Upper lobe of left lung (tissue), 6 donors: ENCODE measurements around the gene U2AF2. TPM values are rescaled to one million over a fixed set of nuclear protein-coding genes. Genes with fewer than 3 reads are reported as not detected.

Experiments
- ATAC-seq, 2 donors: fragments of 200-7000 bp; cut with Tn5 transposase; one replicate each; pipeline ENCODE4 v1.9.1; 2022; ENCODE audit warnings: mild to moderate bottlenecking in 2 of 2, moderate library complexity in 2 of 2; ENCODE audit not compliant: low FRiP score in 2 of 2
- DNase-seq, 2 donors: peaks; one replicate each; pipeline ENCODE4 v3.0.0-alpha.2; 2019 to 2020
- H3K27ac ChIP-seq, 4 donors: fragments of 200-600 bp; sonication (generic); one replicate each; pipeline ENCODE4 v1.5.1; 2016 to 2019
- H3K27me3 ChIP-seq, 4 donors: fragments of 200-600 bp; sonication (generic); one replicate each; pipeline ENCODE4 v1.5.1; 2017 to 2019
- H3K36me3 ChIP-seq, 4 donors: fragments of 200-600 bp; sonication (generic); one replicate each; pipeline ENCODE4 v1.5.1; 2016 to 2019
- H3K4me1 ChIP-seq, 4 donors: fragments of 200-600 bp; sonication (generic); one replicate each; pipeline ENCODE4 v1.5.1; 2018 to 2019
- H3K4me3 ChIP-seq, 4 donors: fragments of 200-600 bp; sonication (generic); one replicate each; pipeline ENCODE4 v1.5.1; 2017 to 2019; ENCODE audit warnings: mild to moderate bottlenecking in 2 of 4, moderate library complexity in 1 of 4
- H3K9me3 ChIP-seq, 4 donors: fragments of 200-600 bp; sonication (generic); one replicate each; pipeline ENCODE4 v1.5.1; 2018 to 2019
- EP300 ChIP-seq, 4 donors: sonication (generic); formaldehyde crosslinking; IDR thresholded peaks; one replicate each; pipeline ENCODE4 v1.5.1; 2017; ENCODE audit warnings: antibody characterized with exemption in 4 of 4, control low read depth in 2 of 4
- POLR2A ChIP-seq, 4 donors: fragments of 450-650 bp; IDR thresholded peaks; one replicate each; pipeline ENCODE4 v1.5.1; 2016 to 2017; ENCODE audit warnings: antibody characterized with exemption in 4 of 4, mild to moderate bottlenecking in 2 of 4
- POLR2AphosphoS5 ChIP-seq, 2 donors: sonication (generic); formaldehyde crosslinking; IDR thresholded peaks; one replicate each; pipeline ENCODE4 v1.5.1; 2017; ENCODE audit warnings: antibody characterized with exemption in 2 of 2
- WGBS, 2 donors: methylation state at CpG; one replicate each; pipeline ENCODE4 v1.1.5; 2017 to 2018; 5-methylcytosine and 5-hydroxymethylcytosine counted together
- total RNA-seq, 6 donors: library from RNA; depleted of rRNA in 4 of 6; stranded (reverse); fragments of >200 nt in 4 of 6; gene quantifications; one replicate each; pipeline versions ENCODE4 v1.1.0 to v1.2.1, GENCODE V29; 2016 to 2021
- TF ChIP-seq, protein P1 (sequence below), 6 experiments: fragments of 450-650 bp in 4 of 6; fragments of 200-600 bp in 2 of 6; sonication (generic) in 2 of 6; IDR thresholded peaks; one replicate each; pipeline ENCODE4 v1.5.1; 2016 to 2019; ENCODE audit warnings: antibody characterized with exemption in 6 of 6
- donor health status: DM: no; HTN: no; CAD: no; lungs with moderate emphysema.
- donor health status: DM: no; HTN: yes; CAD: no; lungs with severe emphysema.

U2AF2 gene
- total RNA-seq, 6 donors from 2014 or later = 57.7 to 294 (median 157) TPM

DNA sequence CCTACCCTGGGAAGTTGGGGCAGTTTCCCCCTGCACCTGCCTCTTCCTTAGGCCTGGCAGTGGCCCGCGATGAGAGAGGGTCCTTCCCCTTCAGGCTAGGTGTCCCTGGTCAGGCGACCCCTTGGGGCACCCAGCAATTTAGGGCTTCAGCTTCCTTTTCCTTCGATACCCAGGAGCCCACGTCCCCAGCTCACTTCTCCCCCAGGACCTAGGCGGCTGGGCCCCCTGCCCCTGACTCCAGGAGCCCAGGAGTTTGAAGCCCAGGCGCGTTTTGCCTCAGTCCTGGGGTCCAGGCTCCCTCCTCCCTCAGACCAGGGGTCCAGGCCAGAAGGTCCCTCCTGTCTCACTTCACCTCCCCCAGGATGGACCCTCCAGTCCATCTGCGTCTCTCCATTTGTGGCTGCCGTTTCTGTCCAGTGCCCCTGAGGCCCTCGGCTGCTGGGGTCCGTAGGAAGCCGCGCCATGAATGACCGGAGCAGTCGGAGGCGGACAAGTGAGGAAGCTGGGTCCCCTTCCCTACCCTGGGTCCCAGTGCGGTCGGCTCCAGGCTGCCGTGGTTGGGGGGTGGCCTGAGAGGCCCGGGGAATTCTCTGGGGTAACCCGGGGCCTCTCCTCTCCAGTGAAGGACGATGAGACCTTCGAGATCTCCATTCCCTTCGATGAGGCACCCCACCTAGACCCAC, 6.1 kb upstream of the U2AF2 start:
- Histone ChIP-seq H3K36me3 (peaks cover 5 to 24% (median 8%) of the 10 kb centered on the region in 4 donors), H3K4me1 (peaks cover 33 to 58% (median 39%) of the 10 kb centered on the region in 4 donors), H3K27me3 (no peaks in the 10 kb centered on the region), H3K27ac (peak overlapping the region; percentile 57 to 89 (median 85)), H3K4me3 (peak overlapping the region; percentile 52 to 96 (median 84)), H3K9me3 (no peaks in the 10 kb centered on the region)
- ATAC-seq (no peak), DNase-seq (no peak)
- no peak for TF ChIP-seq EP300 (IDR thresholded peaks at IDR 0.05)
- TF ChIP-seq, protein P1, sequence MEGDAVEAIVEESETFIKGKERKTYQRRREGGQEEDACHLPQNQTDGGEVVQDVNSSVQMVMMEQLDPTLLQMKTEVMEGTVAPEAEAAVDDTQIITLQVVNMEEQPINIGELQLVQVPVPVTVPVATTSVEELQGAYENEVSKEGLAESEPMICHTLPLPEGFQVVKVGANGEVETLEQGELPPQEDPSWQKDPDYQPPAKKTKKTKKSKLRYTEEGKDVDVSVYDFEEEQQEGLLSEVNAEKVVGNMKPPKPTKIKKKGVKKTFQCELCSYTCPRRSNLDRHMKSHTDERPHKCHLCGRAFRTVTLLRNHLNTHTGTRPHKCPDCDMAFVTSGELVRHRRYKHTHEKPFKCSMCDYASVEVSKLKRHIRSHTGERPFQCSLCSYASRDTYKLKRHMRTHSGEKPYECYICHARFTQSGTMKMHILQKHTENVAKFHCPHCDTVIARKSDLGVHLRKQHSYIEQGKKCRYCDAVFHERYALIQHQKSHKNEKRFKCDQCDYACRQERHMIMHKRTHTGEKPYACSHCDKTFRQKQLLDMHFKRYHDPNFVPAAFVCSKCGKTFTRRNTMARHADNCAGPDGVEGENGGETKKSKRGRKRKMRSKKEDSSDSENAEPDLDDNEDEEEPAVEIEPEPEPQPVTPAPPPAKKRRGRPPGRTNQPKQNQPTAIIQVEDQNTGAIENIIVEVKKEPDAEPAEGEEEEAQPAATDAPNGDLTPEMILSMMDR (IDR thresholded peaks at IDR 0.05) = no peak
- TF ChIP-seq POLR2A (IDR thresholded peaks at IDR 0.05) = no peak
- TF ChIP-seq POLR2AphosphoS5 (IDR thresholded peaks at IDR 0.05) = no peak
- 5 to 46% methylated on average over 4 to 15 of the region's 25 CpGs for WGBS, 2 donors

DNA sequence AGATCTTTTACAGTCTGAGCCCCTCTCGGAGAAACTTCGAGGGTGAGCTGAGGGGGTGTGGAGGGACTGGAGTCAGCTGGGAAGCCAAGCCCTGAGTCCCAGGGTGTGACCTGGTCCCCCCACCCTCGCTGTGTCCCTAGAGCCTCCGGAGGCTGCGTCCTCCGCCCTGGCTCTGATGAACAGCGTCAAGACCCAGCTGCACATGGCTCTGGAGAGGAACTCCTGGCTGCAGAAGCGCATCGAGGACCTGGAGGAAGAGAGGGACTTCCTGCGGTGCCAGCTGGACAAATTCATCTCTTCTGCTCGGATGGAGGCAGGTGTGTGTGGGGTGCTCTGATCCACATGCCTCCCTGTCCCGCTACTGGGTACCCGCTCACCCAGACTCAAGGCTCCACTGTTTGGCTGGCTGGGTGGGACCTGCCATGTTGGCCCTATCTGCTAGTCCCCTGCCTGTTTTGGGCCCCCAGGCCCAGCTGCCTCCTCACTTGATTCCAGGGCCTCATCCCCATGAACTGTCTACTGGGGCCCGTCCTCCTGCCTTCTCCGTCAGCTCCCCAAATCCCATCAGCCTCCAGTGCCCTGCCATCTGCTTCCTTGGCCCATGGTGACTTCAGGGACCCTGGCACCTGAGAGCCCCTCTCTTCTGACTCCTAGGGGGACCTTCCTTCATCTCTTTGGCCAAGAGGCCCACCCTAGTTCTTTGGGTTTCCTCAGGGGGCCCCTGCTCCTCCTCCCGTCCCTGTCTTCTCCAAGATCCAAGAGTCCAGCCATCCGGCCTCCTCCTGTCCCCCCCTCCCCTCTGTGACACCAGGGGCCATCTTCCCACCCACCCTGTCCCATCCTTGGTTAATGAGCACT, 5.3 kb upstream of the U2AF2 start:
- ATAC-seq = no peak
- 85 to 98% methylated on average over 4 to 17 of the region's 17 CpGs for WGBS, 2 donors
- H3K4me3 ChIP-seq = peak overlapping the region in 3 of 4 donors; percentile 83 to 96 (median 85)

DNA sequence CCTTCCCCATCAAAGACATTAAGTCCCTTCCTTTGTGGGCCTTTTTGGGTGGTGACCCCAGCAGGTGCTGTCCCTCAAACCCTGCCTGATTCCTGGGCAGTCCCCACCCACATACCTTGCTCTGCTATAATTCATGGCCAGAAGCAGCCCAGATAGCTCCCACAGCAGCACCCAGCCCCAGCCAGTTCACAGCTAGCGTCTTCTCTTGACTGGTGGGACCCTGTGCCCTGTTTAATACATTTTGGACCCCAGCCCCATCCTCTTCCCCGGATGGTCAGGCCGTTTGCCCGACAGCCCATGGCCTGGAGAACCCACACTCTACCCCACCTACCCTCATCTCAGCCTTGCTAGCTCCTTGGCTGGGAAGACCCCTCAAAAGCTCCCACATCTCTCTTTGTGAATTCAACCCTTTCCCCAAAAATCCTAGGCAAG, 4.7 kb upstream of the U2AF2 start:
- H3K36me3 ChIP-seq = peaks cover 1 to 18% (median 2%) of the 10 kb centered on the region in 4 donors
- H3K27ac ChIP-seq = no peak overlapping the region
- peaks cover 24 to 44% (median 29%) of the 10 kb centered on the region in 4 donors for H3K4me1 ChIP-seq
- TF ChIP-seq EP300 (IDR thresholded peaks at IDR 0.05) (no peak), POLR2A (IDR thresholded peaks at IDR 0.05) (no peak), POLR2AphosphoS5 (IDR thresholded peaks at IDR 0.05) (no peak)
- TF ChIP-seq, protein P1 (IDR thresholded peaks at IDR 0.05) = no peak
- H3K27me3 ChIP-seq = no peaks in the 10 kb centered on the region
- H3K4me3 ChIP-seq = no peak overlapping the region
- no peak for ATAC-seq
- no peaks in the 10 kb centered on the region for H3K9me3 ChIP-seq
- 93 to 98% methylated on average over 4 of the region's 4 CpGs for WGBS, 2 donors
- no peak for DNase-seq

More for the DNA sequence above, 5.3 kb upstream of the U2AF2 start:
- H3K36me3 ChIP-seq = peaks cover 5 to 24% (median 8%) of the 10 kb centered on the region in 4 donors
- no peak for DNase-seq
- peaks cover 28 to 50% (median 32%) of the 10 kb centered on the region in 4 donors for H3K4me1 ChIP-seq
- H3K27ac ChIP-seq = peak overlapping the region; percentile 57 to 89 (median 85)
- TF ChIP-seq EP300 (IDR thresholded peaks at IDR 0.05) (no peak), POLR2AphosphoS5 (IDR thresholded peaks at IDR 0.05) (no peak), POLR2A (IDR thresholded peaks at IDR 0.05) (no peak)
- TF ChIP-seq, protein P1 (IDR thresholded peaks at IDR 0.05) = no peak
- no peaks in the 10 kb centered on the region for H3K9me3 ChIP-seq
- no peaks in the 10 kb centered on the region for H3K27me3 ChIP-seq

DNA sequence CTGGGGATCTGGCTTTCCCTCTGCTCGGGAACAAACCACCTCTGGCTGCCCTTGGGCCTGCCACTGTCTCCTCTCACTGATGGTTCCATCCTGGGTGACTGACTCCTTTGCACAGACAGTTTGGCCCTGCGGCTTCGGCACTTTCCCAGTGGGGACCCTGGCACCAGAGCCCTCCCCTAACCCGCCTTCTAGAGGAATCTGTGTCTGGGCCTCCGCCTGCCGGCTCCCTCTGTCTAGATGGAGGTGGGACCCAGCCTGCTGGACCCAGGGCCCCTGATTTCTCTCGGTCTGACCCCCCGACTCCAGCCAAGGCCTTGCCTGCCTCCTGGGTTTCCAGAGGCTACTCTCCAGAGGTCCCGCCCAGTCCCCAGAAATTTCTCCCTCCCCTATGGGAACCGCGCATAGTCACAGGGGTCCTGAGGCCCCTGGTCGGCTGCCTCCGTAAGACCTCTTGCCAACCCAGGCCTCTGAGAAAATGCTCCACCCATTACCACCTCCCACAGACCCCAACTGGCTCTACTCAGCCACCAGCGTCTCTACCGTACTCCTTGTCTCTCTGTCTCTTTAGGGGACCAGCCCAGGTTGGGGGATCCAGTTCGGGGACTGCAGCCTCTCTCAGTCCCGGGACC, 4.1 kb upstream of the U2AF2 start:
- H3K36me3 ChIP-seq = peaks cover 0 to 12% (median 0%) of the 10 kb centered on the region in 4 donors
- no peaks in the 10 kb centered on the region for H3K9me3 ChIP-seq
- no peaks in the 10 kb centered on the region for H3K27me3 ChIP-seq
- H3K4me1 ChIP-seq = peaks cover 26 to 46% (median 31%) of the 10 kb centered on the region in 4 donors
- ATAC-seq (no peak), DNase-seq (no peak)
- WGBS, 2 donors = 91 to 95% methylated on average over 11 to 17 of the region's 17 CpGs
- no peak overlapping the region for H3K4me3 ChIP-seq
- H3K27ac ChIP-seq = no peak overlapping the region
- TF ChIP-seq POLR2AphosphoS5 (IDR thresholded peaks at IDR 0.05) (no peak), POLR2A (IDR thresholded peaks at IDR 0.05) (no peak), EP300 (IDR thresholded peaks at IDR 0.05) (no peak)
- TF ChIP-seq, protein P1 (IDR thresholded peaks at IDR 0.05) = no peak
